HT-29 (cell line): ENCODE data around the gene INAVA. TPM values are rescaled to one million over a fixed set of nuclear protein-coding genes. Genes with fewer than 3 reads are reported as not detected.
"Not testable (repeated sequence)": the region's sequence is repeated elsewhere in the genome, so short reads cannot be mapped to it uniquely, and the experiment has no call there.

ENCODE experiments used
- DNase-seq: peaks from one replicate; pipeline ENCODE4 v3.0.0-alpha.2; 2015; ENCODE audit warnings: low spot score
- total RNA-seq: library from RNA; depleted of rRNA; stranded (reverse); fragments of >200 nt; shearing (Covaris generic); gene quantifications from 2 replicates; pipeline ENCODE4 v1.2.3, GENCODE V29; 2014

Gene INAVA
- total RNA-seq, 1 experiment from 2014 or later: 119 TPM

DNA sequence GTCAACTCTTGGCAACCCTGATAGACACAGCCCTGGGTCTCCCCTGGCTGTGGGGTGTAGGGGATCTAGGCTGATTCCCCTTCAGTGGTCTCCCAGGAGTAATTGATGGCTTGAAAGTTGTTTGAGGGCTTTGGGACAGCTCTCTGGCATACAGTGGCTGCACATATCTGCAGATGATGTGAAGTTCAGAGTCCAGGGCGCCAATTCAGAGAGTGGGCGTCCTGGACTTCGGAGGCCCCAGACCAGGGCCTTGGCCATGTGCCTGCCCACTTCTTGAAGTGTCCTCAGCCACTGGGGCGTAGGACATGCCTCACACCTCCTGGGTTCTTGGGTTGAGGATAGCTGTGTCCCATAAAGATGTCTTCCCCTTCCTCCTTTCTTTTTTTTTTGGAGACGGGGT lies 2.6 kb downstream of the INAVA start:
- DNase-seq: no peak

DNA sequence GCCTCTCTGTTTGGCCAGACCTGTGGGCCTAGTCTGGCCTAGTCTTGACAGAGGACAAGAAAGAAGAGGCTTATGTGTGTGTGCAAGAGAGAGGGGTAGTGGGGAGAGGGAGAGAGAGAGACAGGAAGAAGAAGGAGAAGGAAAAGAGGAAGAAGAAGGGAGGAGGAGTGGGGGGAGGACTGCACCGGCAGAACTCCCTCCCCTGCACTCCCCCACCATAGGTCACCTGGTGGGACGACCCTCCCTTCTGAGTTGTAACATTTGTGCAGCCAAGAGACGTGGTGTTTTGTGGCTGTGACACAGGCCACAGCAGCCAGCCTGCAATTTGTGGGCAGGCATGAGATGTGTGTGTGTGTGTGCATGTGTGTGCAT lies 4.3 kb downstream of the INAVA start:
- no peak for DNase-seq

DNA sequence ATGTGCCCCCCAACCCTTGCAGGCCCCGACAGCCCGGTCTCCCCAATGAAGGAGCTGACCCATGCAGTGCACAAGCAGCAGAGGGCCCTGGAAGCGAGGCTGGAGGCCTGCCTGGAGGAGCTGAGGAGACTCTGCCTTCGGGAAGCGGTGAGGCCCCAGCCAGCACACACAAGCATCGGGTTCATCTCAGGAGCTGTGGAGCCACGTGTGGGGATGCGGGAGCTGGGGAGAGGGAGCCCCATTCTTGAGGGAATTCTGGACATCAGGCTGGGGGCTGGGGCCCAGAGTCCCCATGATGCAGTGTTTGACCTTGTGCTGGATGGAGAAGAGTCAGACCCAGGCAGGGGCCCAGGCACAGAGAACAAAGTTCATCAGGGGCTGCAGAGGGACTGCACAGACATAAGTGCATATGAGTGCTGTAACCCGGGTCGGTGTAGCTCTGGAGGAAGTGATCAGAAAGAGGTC lies 4.8 kb downstream of the INAVA start:
- DNase-seq: no peak

DNA sequence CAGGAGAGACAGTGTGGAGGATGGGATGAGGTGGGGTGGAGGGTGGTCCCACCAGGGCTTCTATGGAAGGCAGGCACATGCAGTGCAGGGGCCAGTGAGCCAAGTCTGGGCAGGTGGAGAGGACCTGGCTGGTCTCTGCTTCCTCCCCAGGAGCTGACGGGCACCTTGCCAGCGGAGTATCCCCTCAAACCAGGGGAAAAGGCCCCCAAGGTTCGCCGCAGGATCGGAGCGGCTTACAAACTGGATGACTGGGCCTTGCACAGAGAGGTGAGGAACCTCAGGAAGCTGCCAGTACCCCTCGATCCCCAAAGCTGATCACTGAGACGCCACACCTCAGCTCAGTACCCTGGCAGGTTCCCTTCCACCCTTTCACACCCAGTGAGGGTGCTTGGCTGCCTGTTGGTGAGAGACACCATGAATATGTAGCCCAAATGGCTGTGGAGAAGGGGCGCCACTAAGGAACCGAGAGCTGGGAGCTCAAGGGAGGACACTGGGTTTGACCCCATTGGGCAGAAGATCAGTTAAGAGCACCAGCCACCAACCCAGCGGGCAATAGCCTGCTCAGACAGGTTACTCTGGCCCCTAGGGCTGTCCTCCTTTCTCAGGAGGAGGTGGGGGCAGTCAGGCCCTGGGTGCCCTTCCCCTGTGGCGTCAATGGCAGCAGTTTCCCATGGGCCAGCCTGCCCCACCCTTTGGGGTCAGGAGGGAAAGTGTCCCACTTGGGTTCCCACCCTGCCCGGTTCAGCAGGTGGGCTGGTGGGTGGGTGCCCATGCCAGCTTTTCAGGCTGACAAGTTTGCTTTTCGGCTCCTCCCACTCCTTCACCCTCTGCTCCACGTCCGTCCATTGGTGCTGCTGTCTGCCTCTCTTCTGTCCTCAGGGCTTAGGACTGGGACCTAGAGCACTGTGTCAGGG lies 5.5 kb downstream of the INAVA start:
- DNase-seq: no peak

DNA sequence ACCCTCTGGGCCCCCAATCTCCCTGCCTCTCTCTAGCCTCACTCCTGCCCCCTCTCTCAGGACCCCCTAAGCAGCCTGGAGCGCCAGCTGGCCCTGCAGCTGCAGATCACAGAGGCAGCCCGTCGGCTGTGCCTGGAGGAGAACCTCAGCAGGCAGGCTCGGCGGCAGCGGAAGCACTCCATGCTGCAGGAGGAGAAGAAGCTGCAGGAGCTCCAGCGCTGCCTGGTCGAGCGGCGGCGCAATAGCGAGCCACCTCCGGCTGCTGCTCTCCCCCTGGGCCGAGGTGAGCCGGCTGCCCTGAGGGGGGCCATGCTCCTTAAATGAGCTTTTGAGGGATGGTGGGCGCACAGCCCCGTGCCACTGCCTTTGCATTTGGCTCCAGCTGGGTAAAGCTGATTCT lies 6.2 kb downstream of the INAVA start:
- no peak for DNase-seq

DNA sequence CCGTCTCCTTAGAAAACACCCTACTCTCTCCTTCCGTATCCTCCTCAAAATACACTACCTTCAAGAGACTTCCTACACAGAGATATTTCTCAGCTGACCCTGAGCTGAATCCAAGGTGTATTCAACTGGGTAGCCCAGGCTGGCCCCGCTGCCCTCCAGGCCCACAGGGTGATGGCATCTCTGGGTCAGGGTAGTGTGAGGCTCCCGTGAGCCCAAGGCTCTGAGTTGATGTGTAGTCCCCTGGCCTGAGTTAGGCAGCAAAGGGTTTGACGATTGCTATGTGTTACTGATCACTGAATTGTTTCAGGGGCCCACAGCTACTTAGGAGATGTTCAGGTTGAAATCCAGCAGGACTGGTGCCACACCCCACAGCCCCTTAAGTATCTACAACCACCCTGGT lies 6.7 kb downstream of the INAVA start:
- DNase-seq: no peak

DNA sequence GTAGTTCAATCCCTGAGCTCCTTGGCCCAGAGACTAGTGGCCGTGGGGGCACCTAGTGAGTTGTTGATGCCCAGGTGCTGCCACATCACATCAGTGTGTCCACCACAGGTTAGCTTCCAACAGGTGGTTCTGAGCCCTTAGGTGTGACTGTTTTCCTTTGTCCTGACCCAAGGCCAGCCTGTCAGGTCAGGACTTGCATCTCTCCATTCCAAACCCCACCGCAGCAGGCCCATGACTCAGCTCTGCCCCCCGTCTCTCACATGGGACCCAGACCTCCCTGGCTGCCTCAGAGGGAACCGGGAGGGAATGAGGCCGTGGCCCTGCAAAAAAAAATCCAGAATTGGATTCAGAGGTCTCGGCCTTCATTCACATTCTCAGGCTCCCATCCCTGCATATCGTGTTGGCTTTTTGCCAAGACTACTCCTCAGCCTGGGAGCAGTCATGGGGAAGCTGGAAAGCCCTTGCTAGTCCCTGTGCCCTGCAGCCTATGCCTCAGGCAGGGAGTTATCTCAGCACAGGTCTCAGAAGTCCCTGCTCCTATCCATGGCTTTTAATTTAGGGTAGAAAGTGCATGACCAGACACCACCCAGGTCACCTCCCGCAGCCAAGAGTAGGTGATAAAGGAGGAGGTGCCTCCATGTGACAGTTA lies 7.2 kb downstream of the INAVA start:
- no peak for DNase-seq

DNA sequence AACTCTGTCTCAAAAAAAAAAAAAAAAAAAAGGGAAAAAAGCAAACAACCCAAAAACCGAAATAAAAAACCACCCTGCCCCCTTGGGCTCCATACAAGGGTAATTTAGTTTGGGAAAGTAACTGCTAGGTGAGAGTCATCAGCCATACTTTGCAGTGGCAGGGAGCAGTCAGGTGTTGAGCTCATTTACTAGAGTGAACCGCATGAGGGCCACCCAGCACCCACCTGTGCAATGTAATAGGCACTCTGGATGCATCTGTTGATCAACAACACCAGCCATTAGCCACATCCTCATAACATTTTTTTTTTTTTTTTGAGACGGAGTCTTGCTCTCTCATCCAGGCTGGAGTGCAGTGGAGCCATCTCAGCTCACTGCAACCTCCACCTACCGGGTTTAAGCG lies 9.1 kb downstream of the INAVA start:
- no peak for DNase-seq

DNA sequence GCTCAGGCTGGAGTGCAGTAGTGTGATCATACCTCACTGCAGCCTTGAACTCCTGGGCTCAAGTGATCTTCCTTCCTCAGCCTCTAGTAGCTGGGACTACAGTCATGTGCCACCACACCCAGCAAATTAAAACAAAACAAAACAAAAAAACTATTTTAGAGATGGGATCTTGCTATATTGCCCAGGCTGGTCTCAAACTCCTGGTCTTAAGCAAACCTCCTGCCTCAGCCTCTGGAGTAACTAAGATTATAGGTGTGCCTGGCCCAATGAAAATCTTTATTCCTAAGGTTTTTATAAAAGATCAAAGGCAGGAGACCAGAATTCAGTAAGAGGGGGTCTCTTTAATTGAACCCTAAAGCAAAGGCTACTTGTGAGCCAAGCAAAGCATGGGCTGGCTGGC lies 10.1 kb downstream of the INAVA start:
- DNase-seq: no peak

DNA sequence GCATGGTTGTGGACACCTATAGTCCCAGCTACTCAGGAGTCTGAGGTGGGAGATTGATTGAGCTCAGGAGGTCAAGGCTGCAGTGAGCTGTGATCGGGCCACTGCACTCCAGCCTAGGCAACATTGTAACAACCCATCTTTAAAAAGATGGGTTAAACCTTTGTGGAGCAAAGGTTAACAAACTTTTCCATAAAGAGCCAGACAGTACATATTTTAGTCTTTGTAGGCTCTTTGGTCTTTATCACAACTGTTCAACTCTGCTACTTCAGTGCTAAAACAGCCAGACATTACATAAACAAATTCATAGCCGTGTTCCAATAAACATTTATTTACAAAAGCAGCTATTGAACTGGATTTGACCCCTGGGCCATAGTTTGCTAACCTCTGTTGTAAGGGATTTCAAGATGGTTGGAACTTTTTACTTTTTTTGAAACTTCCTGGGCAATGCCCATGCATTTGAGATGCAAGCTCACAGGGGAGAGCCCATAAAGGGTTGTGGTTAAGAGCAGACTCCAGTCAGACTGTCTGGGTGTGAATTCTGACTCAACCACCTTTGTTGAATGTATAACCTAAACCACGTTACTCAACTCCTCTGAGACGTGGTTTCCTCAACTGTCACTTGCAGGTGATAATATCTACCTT lies 10.8 kb downstream of the INAVA start:
- DNase-seq: no peak

DNA sequence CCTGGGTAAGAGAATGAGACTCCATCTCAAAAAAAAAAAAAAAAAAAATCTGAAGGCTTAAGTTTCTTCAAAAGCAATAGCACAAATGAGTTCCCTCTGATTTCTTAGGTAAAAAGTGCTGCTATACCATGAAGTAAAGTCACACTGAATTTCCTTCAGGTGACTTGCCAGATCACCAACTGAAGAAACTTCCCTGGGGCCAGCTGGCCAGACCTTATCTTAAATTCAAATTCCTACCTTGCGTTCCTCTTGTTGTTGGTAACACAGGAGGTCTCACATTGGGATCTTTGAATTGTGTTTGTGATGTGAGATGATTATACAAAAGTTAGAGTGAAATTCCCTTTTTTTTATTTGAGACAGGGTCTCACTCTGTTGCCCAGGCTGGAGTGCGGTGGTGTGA lies 11.8 kb downstream of the INAVA start:
- DNase-seq: no peak

DNA sequence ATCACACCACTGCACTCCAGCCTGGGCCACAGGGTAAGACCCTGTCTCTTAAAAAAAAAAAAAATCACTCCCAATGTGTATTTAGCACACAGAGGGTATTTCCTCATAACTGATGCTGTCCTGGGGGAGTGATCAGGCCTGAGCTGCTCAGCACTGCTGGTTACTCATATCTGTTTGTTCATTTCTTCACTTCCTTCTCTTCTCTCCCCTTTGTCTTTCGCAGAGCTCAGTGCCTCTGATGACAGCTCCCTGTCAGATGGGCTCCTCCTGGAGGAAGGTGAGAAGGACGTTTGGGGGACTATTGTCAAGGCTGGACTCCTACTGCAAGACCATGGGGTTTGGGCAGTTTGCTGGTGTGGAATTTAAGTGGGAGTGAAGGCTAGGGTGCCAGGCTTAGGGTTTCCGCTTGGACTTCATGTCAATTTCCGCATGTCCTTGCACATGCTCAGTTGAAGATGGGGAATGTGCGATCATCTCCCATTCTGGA lies 13.0 kb downstream of the INAVA start:
- DNase-seq: no peak

DNA sequence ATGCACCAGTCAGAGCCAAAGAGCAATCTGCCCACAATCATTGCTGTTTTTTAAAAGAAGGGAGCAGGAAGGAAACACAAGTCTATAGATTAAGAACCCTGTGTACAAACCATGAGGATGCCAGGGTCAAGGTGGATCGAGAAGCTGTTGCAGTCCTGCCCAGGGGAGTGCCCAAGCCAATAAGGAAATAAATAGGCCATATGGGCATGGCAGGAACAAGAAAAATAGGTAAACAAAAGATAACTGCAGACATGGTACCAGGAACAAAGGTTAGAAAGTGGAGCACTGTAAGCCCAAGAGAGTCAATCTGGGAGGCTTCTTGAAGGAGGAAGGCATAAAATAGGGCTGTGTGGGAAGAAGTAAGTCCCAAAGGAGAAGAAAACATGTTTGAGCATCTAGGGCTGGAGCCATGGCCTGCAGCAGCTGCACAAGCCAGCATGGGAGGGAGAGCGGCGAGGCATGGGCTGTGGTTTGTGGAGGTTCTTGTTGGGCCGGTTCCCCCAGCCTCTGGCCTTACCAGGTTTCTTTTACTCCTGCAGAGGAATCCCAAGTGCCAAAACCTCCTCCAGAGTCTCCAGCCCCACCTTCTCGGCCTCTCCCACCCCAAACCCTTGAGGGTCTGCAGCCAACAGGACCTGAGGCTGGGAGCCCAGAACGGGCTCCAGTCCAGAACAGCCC lies 13.6 kb downstream of the INAVA start:
- peak; percentile 32 for DNase-seq

DNA sequence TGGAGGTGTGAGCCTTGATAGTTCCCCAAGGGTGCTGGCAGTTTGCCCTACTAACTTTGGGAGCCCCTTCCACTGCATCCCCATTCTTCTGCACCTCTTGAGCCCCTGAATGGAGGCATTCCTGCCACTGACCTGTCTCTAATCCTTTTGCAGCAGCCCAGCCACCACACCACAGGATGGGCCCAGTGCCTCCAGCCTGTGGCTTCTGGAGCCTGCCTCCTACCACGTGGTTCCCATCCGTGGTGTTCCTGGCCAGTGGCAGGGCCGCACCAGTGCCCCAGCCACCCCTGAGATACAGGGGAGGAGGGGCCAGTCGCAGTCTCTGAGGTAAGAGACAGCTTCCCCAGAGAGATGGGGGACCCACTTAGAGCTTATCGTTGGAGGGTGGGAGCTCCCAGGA lies 14.4 kb downstream of the INAVA start:
- DNase-seq: no peak

DNA sequence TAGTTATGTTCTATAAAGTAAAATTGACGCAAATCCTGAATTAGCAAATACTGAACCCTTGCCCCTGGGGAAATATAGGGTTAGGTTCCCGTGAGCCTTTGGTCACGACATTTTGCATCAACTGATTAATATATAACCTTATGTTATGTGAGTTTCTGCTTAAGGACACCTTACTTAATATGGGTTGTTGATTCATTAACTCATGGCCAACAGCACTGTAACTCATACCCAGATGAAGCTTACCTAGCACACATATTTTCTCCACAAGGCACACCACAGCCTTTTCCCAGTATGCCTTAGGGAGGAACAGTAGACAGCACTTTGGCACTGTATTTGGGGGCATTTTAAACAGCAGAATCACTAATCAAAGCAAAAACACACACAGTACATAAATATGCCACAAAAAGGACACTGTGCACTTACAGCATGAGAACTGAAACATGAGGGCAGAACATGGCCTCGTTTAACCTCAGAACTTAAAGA lies 15.1 kb downstream of the INAVA start:
- DNase-seq: no peak

DNA sequence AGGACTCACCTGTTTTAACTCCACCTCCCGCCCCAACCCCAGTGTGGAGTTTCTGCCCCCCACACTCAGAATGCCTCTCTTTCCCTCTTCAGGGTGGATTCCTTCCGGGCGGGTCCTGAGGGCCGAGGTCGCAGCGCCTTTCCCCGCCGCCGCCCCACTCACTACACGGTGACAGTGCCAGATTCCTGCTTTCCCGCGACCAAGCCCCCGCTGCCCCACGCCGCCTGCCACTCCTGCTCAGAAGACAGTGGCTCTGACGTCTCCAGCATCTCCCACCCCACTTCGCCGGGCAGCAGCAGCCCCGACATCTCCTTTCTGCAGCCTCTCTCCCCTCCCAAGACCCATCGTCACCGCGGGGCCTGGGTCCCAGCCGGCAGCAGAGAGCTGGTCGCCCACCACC lies 16.7 kb downstream of the INAVA start:
- no peak for DNase-seq

DNA sequence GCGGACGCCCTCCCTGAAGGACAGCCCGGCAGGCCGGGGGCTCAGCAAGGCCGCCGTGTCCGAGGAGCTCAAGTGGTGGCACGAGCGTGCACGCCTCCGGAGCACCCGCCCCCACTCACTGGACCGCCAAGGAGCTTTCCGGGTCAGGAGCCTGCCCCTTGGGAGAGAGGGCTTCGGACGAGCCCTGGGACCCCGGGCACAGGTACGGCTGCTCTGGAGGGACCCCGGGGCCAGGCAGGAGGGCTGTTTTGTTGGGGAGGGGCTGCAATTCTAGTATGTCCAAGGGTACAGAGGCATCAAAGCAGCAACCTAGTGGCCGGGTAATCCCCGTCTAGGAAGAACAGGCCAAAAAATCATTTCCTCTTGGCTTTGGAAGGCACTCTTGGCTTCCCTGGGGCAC lies 17.2 kb downstream of the INAVA start:
- not testable (repeated sequence) for DNase-seq

DNA sequence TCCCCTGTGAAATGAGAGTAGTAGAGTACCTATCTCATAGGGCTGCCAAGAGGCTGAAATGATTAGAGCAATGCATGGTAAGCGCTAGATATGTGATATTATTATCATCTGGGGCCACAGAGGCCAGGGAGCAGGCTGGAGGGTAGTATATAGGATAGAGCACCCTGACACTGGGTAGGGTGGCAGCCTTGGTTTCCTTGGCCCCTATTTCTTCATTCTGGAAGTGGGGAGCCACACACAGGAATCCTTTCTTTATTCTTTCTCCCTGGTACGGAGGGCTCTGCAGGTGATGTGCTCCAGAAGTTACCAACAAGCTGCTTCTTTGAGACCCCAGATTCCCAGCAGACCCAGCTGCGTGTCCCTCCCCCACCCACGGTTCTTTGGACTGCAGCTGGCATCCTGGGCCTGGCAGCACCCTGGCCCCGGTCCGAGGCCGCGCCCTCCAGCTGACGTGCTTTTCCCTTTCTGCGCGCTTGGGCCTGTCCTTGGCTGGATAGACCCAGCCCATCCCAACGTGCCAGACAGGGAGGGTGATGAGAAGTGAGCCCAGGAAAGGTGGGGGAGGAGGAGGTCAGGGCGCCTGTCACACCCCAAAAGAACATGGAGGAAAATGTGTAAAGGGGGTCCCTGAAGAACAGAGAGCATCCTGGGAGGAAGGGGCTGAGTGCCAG lies 18.2 kb downstream of the INAVA start:
- no peak for DNase-seq

DNA sequence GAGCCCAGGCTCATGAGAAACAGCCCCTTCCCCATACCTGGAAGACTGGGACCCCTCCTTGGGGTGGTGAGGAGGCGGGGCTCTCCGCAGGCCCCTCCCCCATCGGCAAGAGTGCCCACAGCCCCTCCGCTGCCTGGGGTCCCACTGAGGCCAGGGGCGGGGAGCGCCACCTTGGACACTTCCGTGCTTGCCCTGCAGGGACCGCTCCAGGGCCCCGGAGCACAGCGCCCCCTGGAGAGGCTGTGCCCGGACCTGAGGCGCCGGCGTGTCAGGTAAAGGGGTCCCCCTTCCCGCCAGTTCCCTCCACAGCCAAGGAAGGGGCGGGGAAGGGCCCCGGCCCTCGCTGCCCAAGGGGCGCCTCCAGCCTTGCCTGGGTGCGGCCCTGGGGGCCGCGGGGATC lies 21.5 kb downstream of the INAVA start:
- DNase-seq: no peak

DNA sequence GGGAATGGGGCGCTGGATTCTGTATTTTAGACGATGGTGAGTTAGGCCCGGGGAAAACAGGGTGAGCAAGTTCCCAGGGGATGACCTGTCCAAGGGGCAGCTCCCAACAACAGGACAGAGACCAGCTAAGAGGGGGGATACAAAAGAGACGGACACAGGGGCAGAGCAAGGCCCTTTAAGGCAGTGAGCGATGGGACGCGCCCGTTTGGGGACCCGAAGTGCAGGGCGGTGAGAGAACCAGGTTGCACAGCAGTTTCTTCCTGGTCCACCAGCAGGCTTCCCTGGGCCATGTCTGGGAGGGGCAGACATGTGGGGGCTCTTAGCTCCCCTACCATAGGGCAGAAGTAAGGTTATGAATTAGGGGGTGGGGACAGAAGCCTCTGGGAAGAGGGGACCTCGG lies 22.0 kb downstream of the INAVA start:
- no peak for DNase-seq

DNA sequence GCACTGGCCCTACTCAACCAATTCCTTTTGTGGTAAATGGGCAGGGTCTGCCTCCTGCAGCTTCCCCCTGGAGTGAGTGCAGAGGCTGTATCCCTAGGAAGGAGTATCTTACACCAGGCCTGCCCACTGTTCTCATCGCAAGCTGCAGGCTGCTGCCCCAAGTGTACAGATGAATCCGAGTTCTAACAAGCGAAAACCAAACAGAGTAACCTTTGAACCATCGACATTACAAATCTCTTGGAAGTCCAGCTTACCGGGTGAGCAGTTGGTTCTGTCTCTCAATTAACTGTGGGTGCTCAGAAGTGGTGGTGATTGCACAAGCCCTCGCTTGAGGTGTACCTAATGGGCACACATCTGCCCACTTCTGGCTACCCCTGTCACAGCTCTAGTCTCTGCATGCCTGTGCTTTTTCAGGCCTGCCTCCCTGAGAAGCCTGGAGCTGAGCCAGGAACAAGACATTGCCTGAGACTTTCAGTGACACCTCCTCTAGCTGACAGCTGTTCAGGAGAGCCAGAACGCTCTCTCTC lies 22.7 kb downstream of the INAVA start:
- peak; percentile 38 for DNase-seq
